Osteocyte (in vitro differentiated cells): ENCODE results near the gene KRTAP19-8. TPM values are rescaled to one million over a fixed set of nuclear protein-coding genes. Genes with fewer than 3 reads are reported as not detected.

Source experiments
- DNase-seq: peaks from one replicate; pipeline ENCODE4 v3.0.0; 2021; ENCODE audit warnings: mixed read lengths; ENCODE audit not compliant: unreplicated experiment; ENCODE audit errors: extremely low spot score
- H3K27ac Mint-ChIP-seq: one replicate; pipeline ENCODE4 v1.8.0; 2021; ENCODE audit warnings: mild to moderate bottlenecking, mixed read lengths; ENCODE audit not compliant: unreplicated experiment
- H3K27me3 Mint-ChIP-seq: one replicate; pipeline ENCODE4 v1.8.0; 2021; ENCODE audit warnings: mixed read lengths; ENCODE audit not compliant: unreplicated experiment
- H3K36me3 Mint-ChIP-seq: one replicate; pipeline ENCODE4 v1.8.0; 2021; ENCODE audit warnings: mixed read lengths; ENCODE audit not compliant: unreplicated experiment
- H3K4me1 Mint-ChIP-seq: one replicate; pipeline ENCODE4 v1.8.0; 2021; ENCODE audit warnings: mixed read lengths; ENCODE audit not compliant: unreplicated experiment
- H3K4me3 Mint-ChIP-seq: one replicate; pipeline ENCODE4 v1.8.0; 2021; ENCODE audit warnings: mild to moderate bottlenecking, moderate library complexity, mixed read lengths; ENCODE audit not compliant: unreplicated experiment
- H3K9me3 Mint-ChIP-seq: one replicate; pipeline ENCODE4 v1.8.0; 2021; ENCODE audit warnings: mixed read lengths; ENCODE audit not compliant: unreplicated experiment
- CTCF ChIP-seq: fragments of 200-600 bp; sonication (generic); IDR thresholded peaks from 2 replicates; pipeline ENCODE4 v1.5.0; 2021; ENCODE audit warnings: antibody characterized with exemption, mild to moderate bottlenecking, moderate library complexity
- total RNA-seq: library from RNA; stranded (reverse); gene quantifications from 2 replicates; pipeline ENCODE4 v1.2.1, GENCODE V29; 2021

KRTAP19-8 gene
- total RNA-seq, 1 donor from 2014 or later: not detected

- H3K36me3 Mint-ChIP-seq: no peaks in the 10 kb centered on the region
- no peaks in the 10 kb centered on the region for H3K27me3 Mint-ChIP-seq
- DNase-seq: no peak
- H3K4me1 Mint-ChIP-seq: no peaks in the 10 kb centered on the region
- H3K27ac Mint-ChIP-seq: no peak overlapping the region
- no peak for TF ChIP-seq CTCF
- no peaks in the 10 kb centered on the region for H3K9me3 Mint-ChIP-seq
- no peak overlapping the region for H3K4me3 Mint-ChIP-seq
Measured at GRCh38 chr21:30997541-30997940, 40.7 kb downstream of the KRTAP19-8 start.

- Mint-ChIP-seq H3K9me3 (no peaks in the 10 kb centered on the region), H3K4me1 (no peaks in the 10 kb centered on the region), H3K4me3 (no peak overlapping the region), H3K27ac (no peak overlapping the region), H3K27me3 (no peaks in the 10 kb centered on the region), H3K36me3 (no peaks in the 10 kb centered on the region)
- no peak for DNase-seq
- TF ChIP-seq CTCF: no peak
Measured at GRCh38 chr21:30996728-30997127, 41.5 kb downstream of the KRTAP19-8 start.

GRCh38 chr21:30994932-30995331, 43.3 kb downstream of the KRTAP19-8 start:
- H3K27ac Mint-ChIP-seq: no peak overlapping the region
- no peaks in the 10 kb centered on the region for H3K4me1 Mint-ChIP-seq
- no peak for DNase-seq
- H3K27me3 Mint-ChIP-seq: no peaks in the 10 kb centered on the region
- no peak overlapping the region for H3K4me3 Mint-ChIP-seq
- TF ChIP-seq CTCF: no peak
- H3K36me3 Mint-ChIP-seq: no peaks in the 10 kb centered on the region
- H3K9me3 Mint-ChIP-seq: no peaks in the 10 kb centered on the region

- Mint-ChIP-seq H3K9me3 (no peaks in the 10 kb centered on the region), H3K4me3 (no peak overlapping the region), H3K27ac (no peak overlapping the region), H3K36me3 (no peaks in the 10 kb centered on the region), H3K4me1 (no peaks in the 10 kb centered on the region), H3K27me3 (no peaks in the 10 kb centered on the region)
- no peak for TF ChIP-seq CTCF
- no peak for DNase-seq
Measured at GRCh38 chr21:30990514-30991262, 47.6 kb downstream of the KRTAP19-8 start.

- Mint-ChIP-seq H3K27me3 (no peaks in the 10 kb centered on the region), H3K36me3 (no peaks in the 10 kb centered on the region), H3K27ac (no peak overlapping the region), H3K9me3 (no peaks in the 10 kb centered on the region), H3K4me3 (no peak overlapping the region), H3K4me1 (no peaks in the 10 kb centered on the region)
- TF ChIP-seq CTCF: no peak
- DNase-seq: no peak
Measured at GRCh38 chr21:30988706-30989105, 49.6 kb downstream of the KRTAP19-8 start.

Other genes starting within 250 kb of the KRTAP19-8 start
- not detected in 2 replicates for gene KRTAP8-1, start 225.2 kb downstream of the KRTAP19-8 start, total RNA-seq
- gene KRTAP7-1, start 208.7 kb downstream of the KRTAP19-8 start, total RNA-seq: not detected in 2 replicates
- not detected in 2 replicates for gene KRTAP11-1, start 156.9 kb downstream of the KRTAP19-8 start, total RNA-seq